Measurements from ENCODE around the gene PCSK7. TPM values are rescaled to one million over a fixed set of nuclear protein-coding genes. Genes with fewer than 3 reads are reported as not detected.

PCSK7 gene
- total and polyA plus RNA-seq, 2 of the 8 experiments (the other 6 are each of a cell fraction or from before 2014, with no cell fraction given) = 23.4 to 38.5 TPM

- no peak overlapping the region for H4K91ac ChIP-seq (replicated peaks; ENCODE audit: insufficient read length, low read length)
- TF ChIP-seq CREB1 (IDR thresholded peaks at IDR 0.05) (no peak), POU5F1 (IDR thresholded peaks at IDR 0.05; ENCODE audit: low read depth, low read length) (no peak), RXRA (IDR thresholded peaks at IDR 0.05; ENCODE audit: insufficient read depth, low read depth, low read length) (no peak), CBX5 (IDR thresholded peaks at IDR 0.05; ENCODE audit: low read depth, low read length) (no peak), CEBPB (IDR thresholded peaks at IDR 0.05; ENCODE audit: low read depth, low read length) (no peak), ZNF274 (IDR thresholded peaks at IDR 0.05; ENCODE audit: borderline replicate concordance, extremely low read depth, low read length) (no peak), PHF8 (conservative IDR thresholded peaks at IDR 0.05; ENCODE audit: low read depth, low read length) (no peak)
Measured at GRCh38 chr11:117259417-117259816, 27.5 kb upstream of the PCSK7 start.

More at GRCh38 chr11:117259417-117259816, 27.5 kb upstream of the PCSK7 start:
- Histone ChIP-seq H3K18ac (ENCODE audit: extremely low read depth, low read length) (no peak overlapping the region), H2BK12ac (ENCODE audit: low read depth, low read length) (no peak overlapping the region), H3K23ac (ENCODE audit: insufficient read length) (no peak overlapping the region), H3K23me2 (ENCODE audit: low read depth, low read length) (no peaks in the 10 kb centered on the region), H2BK20ac (ENCODE audit: low read length) (no peak overlapping the region), H4K8ac (ENCODE audit: extremely low read depth, insufficient read depth, low read length) (no peak overlapping the region), H2AFZ (ENCODE audit: low read length) (no peak overlapping the region), H2BK120ac (replicated peaks; ENCODE audit: low read depth, low read length) (no peak overlapping the region), H3K14ac (ENCODE audit: insufficient read length) (no peak overlapping the region), H3K79me1 (ENCODE audit: low read depth, low read length) (no peaks in the 10 kb centered on the region), H2BK15ac (ENCODE audit: low read length) (no peak overlapping the region), H3K9ac (replicated peaks in 1 of 4; ENCODE audit: extremely low read depth in 1 of 4, low read depth in 3 of 4, low read length in 3 of 4) (no peak overlapping the region), H3K27me3 (replicated peaks in 1 of 4; ENCODE audit: control insufficient read depth in 3 of 4, extremely low read depth in 1 of 4, insufficient read depth in 3 of 4, low read length in 3 of 4) (no peaks in the 10 kb centered on the region), H4K20me1 (replicated peaks in 1 of 2; ENCODE audit: control insufficient read depth in 1 of 2, insufficient read depth in 2 of 2, low read length in 2 of 2) (no peaks in the 10 kb centered on the region), H4K5ac (ENCODE audit: insufficient read length, low read depth, low read length) (no peak overlapping the region), H2AK5ac (ENCODE audit: low read depth, low read length) (no peak overlapping the region), H2BK5ac (ENCODE audit: low read depth, low read length) (no peak overlapping the region), H3K4me3 (ENCODE audit: extremely low read depth in 1 of 4, insufficient read depth in 2 of 4, low read depth in 3 of 4, low read length in 4 of 4) (no peak overlapping the region), H3K27ac (ENCODE audit: low read depth, low read length) (no peak overlapping the region), H3K4me2 (ENCODE audit: insufficient read depth in 1 of 2, low read depth in 2 of 2, low read length in 2 of 2) (no peak overlapping the region), H3K4me1 (replicated peaks in 1 of 4; ENCODE audit: control insufficient read depth in 3 of 4, insufficient read depth in 4 of 4, low read length in 3 of 4) (no peaks in the 10 kb centered on the region), H3K36me3 (ENCODE audit: control insufficient read depth in 2 of 4, insufficient read depth in 4 of 4, low read length in 3 of 4) (peaks cover 0 to 4% (median 0%) of the 10 kb centered on the region in 4 experiments; a peak in 2 of 8 replicates), H3K4ac (replicated peaks; ENCODE audit: insufficient read length, low read depth, low read length) (no peak overlapping the region), H3K9me3 (ENCODE audit: insufficient read depth in 2 of 2, low read depth in 1 of 2, low read length in 1 of 2) (no peaks in the 10 kb centered on the region; a peak in 1 of 4 replicates), H3K79me2 (ENCODE audit: control insufficient read depth in 1 of 2, insufficient read depth in 2 of 2, low read length in 2 of 2) (no peaks in the 10 kb centered on the region; a peak in 1 of 4 replicates), H3K56ac (replicated peaks; ENCODE audit: insufficient read length, low read depth, low read length) (no peak overlapping the region)
- no peak for FAIRE-seq
- no peak for DNase-seq (ENCODE audit: low read depth in 1 of 2, low spot score in 2 of 2)
- CTCF ChIA-PET (ENCODE audit: partially characterized antibody) = no interaction called here
- 81% methylated on average over 1 of the region's 1 CpG; no CpG with 5 or more reads in 1 of the 2 experiments for WGBS, 2 experiments (ENCODE audit: extremely low coverage in 1 of 2, insufficient coverage in 1 of 2, insufficient read length in 1 of 2, insufficient replicate concordance in 2 of 2, low coverage in 1 of 2, low lambda C conversion rate in 2 of 2, missing lambda C conversion rate in 1 of 2)
- POLR2A ChIA-PET (ENCODE audit: partially characterized antibody) = no interaction called here

Data from H1 (cell line).